Prostate gland (tissue), 2 donors: ENCODE data around the gene LIPC. TPM values are rescaled to one million over a fixed set of nuclear protein-coding genes. Genes with fewer than 3 reads are reported as not detected.

Experiments
- DNase-seq: peaks from one replicate; pipeline ENCODE4 v3.0.0-alpha.2; 2019; ENCODE audit warnings: low spot score
- H3K27ac ChIP-seq, 2 donors: fragments of 200-600 bp; sonication (generic); 2 replicates each; pipeline ENCODE4 v1.5.1; 2017 to 2019
- H3K27me3 ChIP-seq: fragments of 200-600 bp; sonication (generic); replicated peaks from 2 replicates; pipeline ENCODE4 v1.5.1; 2019; ENCODE audit not compliant: insufficient read depth
- H3K36me3 ChIP-seq, 2 donors: fragments of 200-600 bp; sonication (generic); 1 replicate in 1 of 2; 2 replicates in 1 of 2; pipeline versions ENCODE4 v1.5.1 to v1.8.1; 2017 to 2019
- H3K4me1 ChIP-seq: fragments of 200-600 bp; sonication (generic); replicated peaks from 2 replicates; pipeline ENCODE4 v1.5.1; 2019
- H3K4me3 ChIP-seq, 2 donors: fragments of 200-600 bp; sonication (generic); 2 replicates each; pipeline ENCODE4 v1.5.1; 2017 to 2019
- H3K9me3 ChIP-seq: fragments of 200-600 bp; sonication (generic); 2 replicates; pipeline ENCODE4 v1.5.1; 2017
- CTCF ChIP-seq, 4 experiments: fragments of 200-600 bp in 2 of 4; fragments of 450-650 bp in 2 of 4; sonication (generic) in 2 of 4; IDR thresholded peaks; 1 replicate in 3 of 4; 2 replicates in 1 of 4; pipeline ENCODE4 v1.5.1; 2016 to 2019; ENCODE audit warnings: antibody characterized with exemption in 4 of 4, mild to moderate bottlenecking in 2 of 4, moderate library complexity in 2 of 4
- POLR2A ChIP-seq: fragments of 450-650 bp; IDR thresholded peaks from one replicate; pipeline ENCODE4 v1.6.1; 2016; ENCODE audit warnings: antibody characterized with exemption, mild to moderate bottlenecking
- POLR2AphosphoS5 ChIP-seq: sonication (generic); formaldehyde crosslinking; IDR thresholded peaks from one replicate; pipeline ENCODE4 v1.6.1; 2017; ENCODE audit warnings: antibody characterized with exemption
- WGBS: methylation state at CpG from one replicate; pipeline ENCODE4 v1.1.5; 2018; 5-methylcytosine and 5-hydroxymethylcytosine counted together
- intact Hi-C: fragments of 100-400 bp; cut with DNase I; formaldehyde crosslinking; loops from one replicate; pipeline ENCODE4 v1.14.2; 2022
- total RNA-seq, 2 donors: library from RNA; depleted of rRNA; stranded (reverse); fragments of >200 nt; gene quantifications; one replicate each; pipeline ENCODE4 v1.1.0, GENCODE V29; 2016

LIPC gene
- total RNA-seq, 2 donors from 2014 or later = 0.14 TPM; not detected in 1

GRCh38 chr15:58556541-58556940 lies 124.8 kb downstream of the LIPC start:
- no peaks in the 10 kb centered on the region for H3K27me3 ChIP-seq
- intact Hi-C loops = no loop called here
- no peak overlapping the region for H3K4me3 ChIP-seq
- WGBS = 81% methylated on average over 3 of the region's 3 CpGs
- H3K27ac ChIP-seq = no peak overlapping the region
- no peaks in the 10 kb centered on the region for H3K36me3 ChIP-seq
- no peaks in the 10 kb centered on the region for H3K9me3 ChIP-seq
- DNase-seq = no peak
- TF ChIP-seq POLR2AphosphoS5 (no peak), POLR2A (no peak), CTCF (IDR thresholded peaks at IDR 0.05) (no peak)
- H3K4me1 ChIP-seq = peaks cover 3% of the 10 kb centered on the region

GRCh38 chr15:58558777-58559176 lies 127.0 kb downstream of the LIPC start:
- H3K4me3 ChIP-seq = no peak overlapping the region
- 93% methylated on average over 1 of the region's 1 CpG for WGBS
- intact Hi-C loops = no loop called here
- no peak overlapping the region for H3K27ac ChIP-seq
- no peaks in the 10 kb centered on the region for H3K4me1 ChIP-seq
- no peak for DNase-seq
- H3K27me3 ChIP-seq = no peaks in the 10 kb centered on the region
- no peaks in the 10 kb centered on the region for H3K36me3 ChIP-seq
- H3K9me3 ChIP-seq = no peaks in the 10 kb centered on the region
- TF ChIP-seq POLR2AphosphoS5 (no peak), CTCF (IDR thresholded peaks at IDR 0.05) (no peak), POLR2A (no peak)

DNA sequence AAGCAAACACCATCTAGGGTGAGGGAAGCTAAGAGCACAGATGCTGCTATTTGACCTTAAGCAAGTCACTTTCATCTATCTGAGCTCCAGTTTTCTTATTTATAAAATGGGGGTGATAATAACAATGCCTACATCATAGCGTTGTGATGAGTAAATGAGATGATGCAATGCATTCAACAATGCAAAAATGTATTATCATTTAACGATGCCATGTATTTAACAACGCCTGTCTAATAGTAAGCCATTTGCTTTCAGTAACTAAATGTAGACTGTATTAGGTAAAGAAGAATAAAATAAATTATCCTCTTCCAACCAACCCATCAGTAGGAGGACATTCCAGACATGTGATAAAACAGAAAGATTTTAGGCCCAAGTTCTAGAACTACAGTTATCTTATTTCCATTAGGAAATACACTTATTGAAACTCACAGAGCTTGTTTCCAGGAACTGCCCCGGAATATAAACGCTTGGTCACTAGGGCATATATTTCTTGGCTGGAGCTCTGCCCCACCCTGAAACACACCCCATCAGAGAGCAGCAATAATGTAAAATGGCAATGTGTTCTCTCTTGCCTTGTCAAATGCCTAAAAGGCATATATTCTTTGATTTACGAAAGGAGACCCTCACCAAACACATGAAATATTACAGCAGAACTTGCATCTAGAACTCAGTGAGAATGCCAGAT lies 128.3 kb downstream of the LIPC start:
- Histone ChIP-seq H3K27me3 (no peaks in the 10 kb centered on the region), H3K4me3 (no peak overlapping the region), H3K9me3 (no peaks in the 10 kb centered on the region), H3K4me1 (no peaks in the 10 kb centered on the region), H3K27ac (no peak overlapping the region), H3K36me3 (no peaks in the 10 kb centered on the region)
- DNase-seq = no peak
- no peak for TF ChIP-seq POLR2AphosphoS5
- no peak for TF ChIP-seq POLR2A
- TF ChIP-seq CTCF (IDR thresholded peaks at IDR 0.05) = no peak
- intact Hi-C loops = no loop called here
- WGBS = 78% methylated on average over 6 of the region's 6 CpGs

- Histone ChIP-seq H3K36me3 (no peaks in the 10 kb centered on the region), H3K27me3 (no peaks in the 10 kb centered on the region), H3K4me1 (no peaks in the 10 kb centered on the region), H3K27ac (no peak overlapping the region), H3K4me3 (no peak overlapping the region), H3K9me3 (no peaks in the 10 kb centered on the region)
- intact Hi-C loops = no loop called here
- DNase-seq = no peak
- 0% methylated on average over 1 of the region's 1 CpG for WGBS
- no peak for TF ChIP-seq POLR2A
- no peak for TF ChIP-seq POLR2AphosphoS5
- no peak for TF ChIP-seq CTCF (IDR thresholded peaks at IDR 0.05)
Observed at GRCh38 chr15:58561321-58561720, 129.5 kb downstream of the LIPC start.

DNA sequence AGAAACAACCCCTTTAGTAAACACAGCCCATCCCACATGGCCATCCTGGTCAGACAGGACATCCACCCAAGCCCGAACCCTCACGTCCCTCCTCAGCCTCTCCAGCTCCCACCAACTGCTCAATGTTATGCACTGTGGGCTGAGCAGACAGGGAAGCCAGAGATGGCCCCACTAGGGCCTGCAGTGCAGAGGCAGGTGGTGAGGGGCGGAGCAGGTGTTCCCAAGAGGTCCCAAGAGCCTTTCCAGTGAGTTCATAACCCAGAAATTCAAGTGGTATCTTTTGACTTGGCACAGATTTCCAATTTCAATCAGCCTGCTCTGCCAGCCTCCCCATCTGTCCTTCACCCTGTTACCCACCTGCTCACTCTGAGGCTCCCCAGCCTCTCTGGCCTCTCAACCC lies 130.3 kb downstream of the LIPC start:
- Histone ChIP-seq H3K27me3 (no peaks in the 10 kb centered on the region), H3K4me1 (no peaks in the 10 kb centered on the region), H3K36me3 (no peaks in the 10 kb centered on the region), H3K9me3 (no peaks in the 10 kb centered on the region), H3K4me3 (no peak overlapping the region), H3K27ac (no peak overlapping the region)
- intact Hi-C loops = no loop called here
- no peak for DNase-seq
- TF ChIP-seq CTCF (IDR thresholded peaks at IDR 0.05) (no peak), POLR2A (no peak), POLR2AphosphoS5 (no peak)
- WGBS = 98% methylated on average over 3 of the region's 3 CpGs
